Measurements from ENCODE around the gene F12. TPM values are rescaled to one million over a fixed set of nuclear protein-coding genes. Genes with fewer than 3 reads are reported as not detected.
"Not testable (repeated sequence)": the region's sequence is repeated elsewhere in the genome, so short reads cannot be mapped to it uniquely, and the experiment has no call there.

The F12 gene
- total and polyA plus RNA-seq, 2 donors, result 0.19 to 1.2 TPM

GRCh38 chr5:177362610-177363507, 46.5 kb downstream of the F12 start:
- Histone ChIP-seq H3K4me1 (ENCODE audit: control insufficient read depth in 2 of 2, insufficient read depth in 2 of 2, low read length in 2 of 2) (peaks cover 47 to 79% of the 10 kb centered on the region in 2 donors), H3K9me3 (ENCODE audit: control insufficient read depth in 2 of 2, insufficient read depth in 1 of 2, low read length in 1 of 2) (peaks cover 3 to 4% of the 10 kb centered on the region in 2 donors), H3K4me3 (ENCODE audit: low read length in 2 of 2) (peak overlapping the region; percentile 53 to 57), H3K36me3 (ENCODE audit: control insufficient read depth in 2 of 2, insufficient read depth in 2 of 2, low read length in 1 of 2) (peaks cover 29 to 30% of the 10 kb centered on the region in 2 donors), H3K27me3 (ENCODE audit: control insufficient read depth in 2 of 2, insufficient read depth in 1 of 2, low read length in 1 of 2) (no peaks in the 10 kb centered on the region), H3K27ac (ENCODE audit: low read depth in 1 of 2, low read length in 1 of 2) (peak overlapping the region; percentile 77 to 82)
- 12% methylated on average over 59 of the region's 59 CpGs for WGBS
- peak in 5 of 9 donors; percentile 54 to 79 (median 60) for DNase-seq (ENCODE audit: low read depth in 6 of 9, low spot score in 9 of 9)

DNA sequence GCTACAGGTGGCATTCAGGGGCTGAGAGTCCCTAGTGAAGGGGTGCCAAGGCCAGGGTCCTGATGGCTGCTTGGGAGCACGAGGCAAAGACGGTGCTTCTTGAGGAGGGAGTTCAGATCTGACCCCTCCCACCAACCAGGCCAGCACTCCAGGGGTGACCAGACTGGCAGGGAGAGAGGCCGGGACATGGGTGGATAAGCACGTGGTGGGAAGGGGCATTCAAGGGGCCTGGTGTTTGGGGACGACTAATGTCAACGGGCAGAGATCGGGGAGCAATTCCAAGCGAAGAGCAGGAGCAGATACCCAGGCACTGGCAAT, 47.1 kb downstream of the F12 start:
- Histone ChIP-seq H3K36me3 (ENCODE audit: control insufficient read depth in 2 of 2, insufficient read depth in 2 of 2, low read length in 1 of 2) (peaks cover 23 to 24% of the 10 kb centered on the region in 2 donors), H3K27me3 (ENCODE audit: control insufficient read depth in 2 of 2, insufficient read depth in 1 of 2, low read length in 1 of 2) (no peaks in the 10 kb centered on the region), H3K9me3 (ENCODE audit: control insufficient read depth in 2 of 2, insufficient read depth in 1 of 2, low read length in 1 of 2) (peaks cover 3 to 4% of the 10 kb centered on the region in 2 donors), H3K27ac (ENCODE audit: low read depth in 1 of 2, low read length in 1 of 2) (peak overlapping the region; percentile 77 to 82), H3K4me3 (ENCODE audit: low read length in 2 of 2) (peak overlapping the region; percentile 19 to 53), H3K4me1 (ENCODE audit: control insufficient read depth in 2 of 2, insufficient read depth in 2 of 2, low read length in 2 of 2) (peaks cover 51 to 84% of the 10 kb centered on the region in 2 donors)
- no peak for DNase-seq (ENCODE audit: low read depth in 6 of 9, low spot score in 9 of 9)
- WGBS, result 73% methylated on average over 8 of the region's 8 CpGs

GRCh38 chr5:177361418-177362291, 47.7 kb downstream of the F12 start:
- DNase-seq (ENCODE audit: low read depth in 6 of 9, low spot score in 9 of 9), result peak in 5 of 9 donors; percentile 46 to 75 (median 58)
- H3K27ac ChIP-seq (ENCODE audit: low read depth in 1 of 2, low read length in 1 of 2), result peak overlapping the region; percentile 38 to 77
- peak overlapping the region; percentile 19 to 53 for H3K4me3 ChIP-seq (ENCODE audit: low read length in 2 of 2)
- peaks cover 3 to 4% of the 10 kb centered on the region in 2 donors for H3K9me3 ChIP-seq (ENCODE audit: control insufficient read depth in 2 of 2, insufficient read depth in 1 of 2, low read length in 1 of 2)
- H3K4me1 ChIP-seq (ENCODE audit: control insufficient read depth in 2 of 2, insufficient read depth in 2 of 2, low read length in 2 of 2), result peaks cover 57 to 90% of the 10 kb centered on the region in 2 donors
- WGBS, result 24% methylated on average over 6 of the region's 6 CpGs
- H3K36me3 ChIP-seq (ENCODE audit: control insufficient read depth in 2 of 2, insufficient read depth in 2 of 2, low read length in 1 of 2), result peaks cover 18 to 20% of the 10 kb centered on the region in 2 donors
- no peaks in the 10 kb centered on the region for H3K27me3 ChIP-seq (ENCODE audit: control insufficient read depth in 2 of 2, insufficient read depth in 1 of 2, low read length in 1 of 2)

GRCh38 chr5:177360740-177361139, 48.6 kb downstream of the F12 start:
- H3K4me3 ChIP-seq (ENCODE audit: low read length in 2 of 2); DNase-seq (ENCODE audit: low read depth in 6 of 9, low spot score in 9 of 9); H3K9me3 ChIP-seq (ENCODE audit: control insufficient read depth in 2 of 2, insufficient read depth in 1 of 2, low read length in 1 of 2); H3K27me3 ChIP-seq (ENCODE audit: control insufficient read depth in 2 of 2, insufficient read depth in 1 of 2, low read length in 1 of 2): not testable (repeated sequence)
- Histone ChIP-seq H3K27ac (ENCODE audit: low read depth in 1 of 2, low read length in 1 of 2) (peak overlapping the region in 1 of 2 donors; percentile 77), H3K36me3 (ENCODE audit: control insufficient read depth in 2 of 2, insufficient read depth in 2 of 2, low read length in 1 of 2) (peaks cover 9 to 11% of the 10 kb centered on the region in 2 donors), H3K4me1 (ENCODE audit: control insufficient read depth in 2 of 2, insufficient read depth in 2 of 2, low read length in 2 of 2) (peaks cover 66 to 90% of the 10 kb centered on the region in 2 donors)
- 97% methylated on average over 7 of the region's 7 CpGs for WGBS

DNA sequence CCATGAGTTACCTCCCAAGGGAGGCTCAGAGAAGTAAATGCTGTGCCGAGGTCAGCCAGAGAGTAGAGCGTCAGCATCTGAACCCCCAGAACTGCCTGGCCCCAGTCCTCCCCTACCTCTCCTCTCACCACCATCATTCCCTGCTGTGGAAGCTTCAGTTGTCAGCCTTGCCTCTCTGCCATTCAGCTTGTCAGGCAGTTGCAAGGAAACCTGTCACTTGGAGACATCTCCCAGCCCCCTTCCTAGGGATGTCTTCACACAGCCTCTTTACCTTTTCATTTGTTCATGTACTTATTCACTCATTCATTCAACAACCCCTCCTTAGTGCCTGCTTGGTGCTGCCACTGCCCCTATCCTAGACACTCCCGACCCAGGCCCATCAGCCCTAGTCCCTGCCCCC, 49.5 kb downstream of the F12 start:
- Histone ChIP-seq H3K4me3 (ENCODE audit: low read length in 2 of 2) (peak overlapping the region in 1 of 2 donors; percentile 85), H3K9me3 (ENCODE audit: control insufficient read depth in 2 of 2, insufficient read depth in 1 of 2, low read length in 1 of 2) (peaks cover 0 to 9% of the 10 kb centered on the region in 2 donors), H3K4me1 (ENCODE audit: control insufficient read depth in 2 of 2, insufficient read depth in 2 of 2, low read length in 2 of 2) (peaks cover 68 to 94% of the 10 kb centered on the region in 2 donors), H3K36me3 (ENCODE audit: control insufficient read depth in 2 of 2, insufficient read depth in 2 of 2, low read length in 1 of 2) (peaks cover 2 to 9% of the 10 kb centered on the region in 2 donors), H3K27me3 (ENCODE audit: control insufficient read depth in 2 of 2, insufficient read depth in 1 of 2, low read length in 1 of 2) (no peaks in the 10 kb centered on the region), H3K27ac (ENCODE audit: low read depth in 1 of 2, low read length in 1 of 2) (peak overlapping the region in 1 of 2 donors; percentile 16)
- DNase-seq (ENCODE audit: low read depth in 6 of 9, low spot score in 9 of 9), result no peak
- 92% methylated on average over 3 of the region's 3 CpGs for WGBS

GRCh38 chr5:177359451-177359851, 49.9 kb downstream of the F12 start:
- Histone ChIP-seq H3K36me3 (ENCODE audit: control insufficient read depth in 2 of 2, insufficient read depth in 2 of 2, low read length in 1 of 2) (peaks cover 0 to 6% of the 10 kb centered on the region in 2 donors), H3K27me3 (ENCODE audit: control insufficient read depth in 2 of 2, insufficient read depth in 1 of 2, low read length in 1 of 2) (no peaks in the 10 kb centered on the region), H3K27ac (ENCODE audit: low read depth in 1 of 2, low read length in 1 of 2) (no peak overlapping the region), H3K4me3 (ENCODE audit: low read length in 2 of 2) (peak overlapping the region in 1 of 2 donors; percentile 85), H3K4me1 (ENCODE audit: control insufficient read depth in 2 of 2, insufficient read depth in 2 of 2, low read length in 2 of 2) (peaks cover 68 to 95% of the 10 kb centered on the region in 2 donors), H3K9me3 (ENCODE audit: control insufficient read depth in 2 of 2, insufficient read depth in 1 of 2, low read length in 1 of 2) (peaks cover 0 to 13% of the 10 kb centered on the region in 2 donors)
- WGBS, result 91% methylated on average over 6 of the region's 6 CpGs
- DNase-seq (ENCODE audit: low read depth in 6 of 9, low spot score in 9 of 9), result no peak

- DNase-seq (ENCODE audit: low read depth in 6 of 9, low spot score in 9 of 9), result no peak
- Histone ChIP-seq H3K27me3 (ENCODE audit: control insufficient read depth in 2 of 2, insufficient read depth in 1 of 2, low read length in 1 of 2) (no peaks in the 10 kb centered on the region), H3K36me3 (ENCODE audit: control insufficient read depth in 2 of 2, insufficient read depth in 2 of 2, low read length in 1 of 2) (peaks cover 0 to 6% of the 10 kb centered on the region in 2 donors), H3K27ac (ENCODE audit: low read depth in 1 of 2, low read length in 1 of 2) (peak overlapping the region; percentile 71 to 87), H3K4me1 (ENCODE audit: control insufficient read depth in 2 of 2, insufficient read depth in 2 of 2, low read length in 2 of 2) (peaks cover 65 to 84% of the 10 kb centered on the region in 2 donors), H3K9me3 (ENCODE audit: control insufficient read depth in 2 of 2, insufficient read depth in 1 of 2, low read length in 1 of 2) (peaks cover 0 to 13% of the 10 kb centered on the region in 2 donors), H3K4me3 (ENCODE audit: low read length in 2 of 2) (peak overlapping the region; percentile 81 to 85)
- 7% methylated on average over 5 of the region's 5 CpGs for WGBS
These were observed 51.0 kb downstream of the F12 start for GRCh38 chr5:177358370-177358819.

GRCh38 chr5:177357459-177358351, 51.7 kb downstream of the F12 start, which contains the start of gene RGS14:
TSS of gene RGS14 (plus strand) at chr5:177357924. CDS start at chr5:177358025, 101 bp downstream.
- WGBS, result 3% methylated on average over 37 of the region's 37 CpGs
- Histone ChIP-seq H3K4me3 (ENCODE audit: low read length in 2 of 2) (peak within 1 kb of the TSS; percentile 81 to 85), H3K9me3 (ENCODE audit: control insufficient read depth in 2 of 2, insufficient read depth in 1 of 2, low read length in 1 of 2) (peaks cover 0 to 13% of the 10 kb centered on the region in 2 donors), H3K36me3 (ENCODE audit: control insufficient read depth in 2 of 2, insufficient read depth in 2 of 2, low read length in 1 of 2) (peaks cover 0 to 6% of the 10 kb centered on the region in 2 donors), H3K4me1 (ENCODE audit: control insufficient read depth in 2 of 2, insufficient read depth in 2 of 2, low read length in 2 of 2) (peaks cover 60 to 78% of the 10 kb centered on the region in 2 donors), H3K27ac (ENCODE audit: low read depth in 1 of 2, low read length in 1 of 2) (peak within 1 kb of the TSS; percentile 87 to 91), H3K27me3 (ENCODE audit: control insufficient read depth in 2 of 2, insufficient read depth in 1 of 2, low read length in 1 of 2) (no peaks in the 10 kb centered on the region)
- DNase-seq (ENCODE audit: low read depth in 6 of 9, low spot score in 9 of 9), result peak; percentile 65 to 93 (median 81)
